GM21529 (cell line): Measurements from ENCODE around the gene PYY.
"Not testable (repeated sequence)": the region's sequence is repeated elsewhere in the genome, so short reads cannot be mapped to it uniquely, and the experiment has no call there.

Source experiments
- ATAC-seq: cut with Tn5 transposase; IDR thresholded peaks from one replicate; pipeline ENCODE4 v1.9.1; 2021; ENCODE audit not compliant: unreplicated experiment

Gene PYY

GRCh38 chr17:43979011-43979410 lies 25.3 kb upstream of the PYY start:
- ATAC-seq, result no peak

DNA sequence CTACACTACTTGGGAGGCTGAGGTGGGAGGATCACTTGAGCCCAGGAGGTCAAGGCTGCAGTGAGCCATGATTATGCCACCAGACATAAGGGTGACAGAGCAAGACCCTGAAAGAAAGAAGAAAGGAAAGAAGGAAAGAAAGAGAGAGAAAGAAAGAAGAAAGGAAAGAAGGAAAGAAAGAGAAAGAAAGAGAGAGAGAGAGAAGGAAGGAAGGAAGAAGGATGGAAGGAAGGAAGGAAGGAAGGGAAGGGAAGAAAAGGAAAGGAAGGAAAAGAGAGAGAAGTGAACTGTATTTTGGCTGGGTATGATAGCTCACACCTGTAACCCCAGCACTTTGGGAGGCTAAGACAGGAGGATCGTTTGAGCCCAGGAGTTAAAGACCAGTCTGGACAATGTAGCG lies 24.3 kb upstream of the PYY start:
- no peak for ATAC-seq

- ATAC-seq, result no peak
Observed at GRCh38 chr17:43976963-43977837, 23.5 kb upstream of the PYY start.

- ATAC-seq, result no peak
Observed at GRCh38 chr17:43975898-43976297, 22.2 kb upstream of the PYY start.

DNA sequence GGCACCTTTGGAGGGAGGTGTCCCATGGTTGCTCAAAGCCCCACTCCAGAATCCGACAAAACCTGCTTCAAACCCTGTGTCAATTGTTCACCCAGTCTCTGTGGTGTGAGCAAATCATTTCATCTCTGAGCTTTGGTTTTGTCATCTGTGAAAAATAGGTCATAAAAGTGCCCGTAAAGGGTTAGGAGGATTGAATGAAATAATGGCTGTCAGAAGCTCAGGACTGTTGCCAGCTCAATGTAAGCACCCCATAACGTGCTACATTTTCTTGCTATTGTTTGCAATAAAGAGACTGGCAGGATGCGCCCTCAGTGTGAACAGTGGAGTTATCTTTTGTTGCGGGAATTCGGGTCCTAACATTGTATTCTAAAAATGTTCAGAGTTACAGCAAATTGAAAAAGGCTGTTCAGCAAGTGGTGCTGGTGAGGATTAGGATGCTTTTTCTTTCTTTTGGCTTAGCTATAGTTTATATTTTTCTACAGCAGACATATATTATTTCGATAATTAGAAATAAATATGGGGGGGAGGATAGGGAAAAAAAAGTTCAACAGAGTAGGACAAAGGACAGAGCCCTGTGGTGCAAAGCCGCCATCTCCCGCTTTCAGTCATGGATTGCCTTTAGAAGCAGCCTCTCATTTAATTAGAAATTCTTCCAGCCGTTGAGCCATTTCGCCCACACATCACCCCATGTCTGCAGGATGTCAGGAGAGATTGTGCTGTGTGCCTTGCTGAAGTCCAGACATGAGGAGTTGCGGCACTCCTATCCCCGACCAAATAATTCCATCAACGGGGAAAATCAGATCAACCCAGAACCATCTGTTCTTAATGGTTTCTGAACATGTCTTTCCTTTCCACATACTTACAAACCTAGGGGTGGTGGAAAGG lies 20.9 kb upstream of the PYY start:
- no peak for ATAC-seq

DNA sequence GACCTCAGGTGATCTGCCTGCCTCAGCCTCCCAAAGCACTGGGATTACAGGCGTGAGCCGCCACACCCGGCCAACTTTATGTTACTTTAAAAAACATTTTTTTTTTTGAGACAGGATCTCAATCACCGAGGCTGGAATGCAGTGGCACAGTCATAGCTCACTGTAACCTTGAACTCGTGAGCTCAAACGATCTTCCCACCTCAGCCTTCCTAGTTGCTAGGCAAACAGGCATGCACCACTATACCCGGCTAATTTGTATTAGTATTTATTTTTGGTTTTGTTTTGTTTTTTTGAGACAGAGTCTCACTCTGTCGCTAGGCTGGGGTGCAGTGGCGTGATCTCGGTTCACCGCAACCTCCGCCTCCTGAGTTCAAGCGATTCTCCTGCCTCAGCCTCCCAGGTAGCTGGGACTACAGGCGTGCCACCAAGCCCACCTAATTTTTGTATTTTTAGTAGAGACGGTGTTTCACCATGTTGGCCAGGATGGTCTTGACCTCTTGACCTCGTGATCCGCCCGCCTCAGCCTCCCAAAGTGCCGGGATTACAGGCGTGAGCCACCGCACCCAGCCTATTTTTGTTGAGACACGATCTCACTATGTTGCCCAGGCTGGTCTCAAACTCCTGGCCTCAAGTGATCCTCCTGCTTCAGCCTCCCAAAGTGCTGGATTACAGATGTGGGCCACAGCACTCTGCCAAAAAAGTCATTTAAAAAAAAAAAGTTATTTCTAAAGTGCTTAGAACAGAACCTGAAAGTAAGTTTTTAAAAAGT lies 18.9 kb upstream of the PYY start:
- not testable (repeated sequence) for ATAC-seq

GRCh38 chr17:43971436-43971835 lies 17.7 kb upstream of the PYY start:
- not testable (repeated sequence) for ATAC-seq

DNA sequence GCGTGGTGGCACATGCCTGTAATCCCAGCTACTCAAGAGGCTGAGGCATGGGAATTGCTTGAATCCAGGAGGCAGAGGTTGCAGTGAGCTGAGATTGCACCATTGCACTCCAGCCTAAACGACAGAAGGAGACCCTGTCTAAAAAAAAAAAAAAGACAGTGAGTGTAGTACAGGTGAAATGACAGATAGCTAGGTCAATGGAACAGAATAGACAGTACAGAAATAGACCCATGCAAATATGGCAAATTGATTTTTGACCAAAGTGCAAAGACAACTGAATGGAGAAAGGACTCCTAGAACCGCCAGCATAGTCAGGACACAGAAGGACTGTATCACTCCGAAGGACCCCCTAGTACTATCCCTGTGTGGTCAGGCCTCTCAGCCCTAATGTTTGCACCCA lies 16.6 kb upstream of the PYY start:
- no peak for ATAC-seq

DNA sequence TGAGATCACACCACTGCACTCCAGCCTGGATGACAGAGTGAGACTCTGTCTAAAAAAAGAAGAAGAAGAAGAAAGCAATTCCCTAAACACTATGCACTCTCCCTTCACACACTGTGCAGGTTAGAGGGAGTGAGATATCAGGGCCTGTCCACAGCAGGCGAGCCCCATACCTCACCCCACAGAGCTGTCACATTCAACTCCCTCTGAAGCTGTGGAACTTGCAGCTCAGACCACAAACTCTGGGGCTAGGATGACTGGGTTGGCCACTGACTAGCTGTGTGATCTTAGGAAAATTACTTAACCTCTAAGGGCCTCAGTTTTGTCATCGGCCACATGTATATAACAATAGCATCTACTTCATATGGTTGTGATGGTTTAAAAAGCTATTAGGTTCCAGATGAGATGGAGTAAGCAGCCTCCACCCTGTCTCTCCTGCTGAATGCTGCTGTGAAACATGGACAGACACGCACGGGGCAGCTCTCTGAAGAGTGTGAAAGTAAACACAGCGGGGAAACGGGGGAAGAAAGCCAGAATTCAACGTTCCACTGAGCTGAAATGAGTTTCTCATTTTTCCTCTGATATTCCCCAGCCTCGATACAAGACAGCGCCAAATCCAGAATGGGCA lies 13.6 kb upstream of the PYY start:
- no peak for ATAC-seq

- no peak for ATAC-seq
Observed at GRCh38 chr17:43966276-43966675, 12.5 kb upstream of the PYY start.

DNA sequence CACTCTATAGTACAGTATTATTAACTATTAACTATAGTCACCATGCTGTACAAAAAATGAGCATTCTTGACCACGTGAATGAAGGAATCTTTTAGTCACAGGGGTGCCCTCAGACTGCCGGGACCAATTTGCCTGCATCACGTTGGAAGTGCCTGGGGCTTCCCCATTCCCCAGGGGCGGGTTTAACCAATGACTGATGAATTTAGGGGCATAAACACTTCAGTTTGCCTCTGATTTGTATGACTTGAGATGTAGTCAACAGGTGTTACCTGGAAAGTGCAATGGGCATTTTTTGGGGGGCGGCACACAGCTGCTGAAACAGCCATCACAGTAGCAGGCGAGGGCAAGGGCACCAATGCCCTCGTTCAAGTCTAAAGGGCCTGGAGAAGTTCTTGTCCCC lies 8.7 kb upstream of the PYY start:
- ATAC-seq, result no peak

DNA sequence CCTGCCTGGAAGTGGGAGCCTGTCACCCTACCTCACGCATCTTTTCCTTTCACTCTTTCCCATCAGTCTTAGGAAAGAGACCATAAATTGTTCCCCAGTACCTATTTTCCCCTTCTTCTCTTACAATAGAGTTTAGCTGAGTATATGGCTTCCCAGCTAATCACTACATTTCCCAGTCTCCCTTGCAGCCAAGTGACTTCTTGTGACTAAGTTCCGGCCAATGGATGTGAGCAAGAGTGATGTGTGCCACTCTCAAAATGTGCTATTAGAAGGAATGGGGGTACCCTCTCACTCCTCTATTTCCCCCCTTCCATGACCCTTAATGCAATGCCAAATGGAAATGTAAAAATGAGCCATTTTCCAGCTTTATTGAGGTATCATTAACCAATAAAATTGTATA lies 8.2 kb upstream of the PYY start:
- ATAC-seq, result no peak

DNA sequence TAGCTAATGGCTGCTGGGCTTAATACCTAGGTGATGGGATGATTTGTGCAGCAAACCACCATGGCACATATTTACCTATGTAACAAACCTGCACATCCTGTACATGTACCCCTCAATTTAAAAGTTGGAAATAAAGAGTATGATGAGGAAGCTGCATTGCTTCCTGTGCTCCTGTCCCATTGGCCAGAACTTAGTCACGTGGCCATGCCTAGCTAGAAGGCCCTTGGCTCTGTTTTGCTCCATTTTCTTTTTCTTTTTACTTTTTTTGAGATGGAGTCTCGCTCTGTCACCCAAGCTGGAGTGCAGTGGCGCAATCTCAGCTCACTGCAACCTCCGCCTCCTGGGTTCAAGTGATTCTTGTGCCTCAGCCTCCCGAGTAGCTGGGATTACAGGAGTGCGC lies 7.6 kb upstream of the PYY start:
- not testable (repeated sequence) for ATAC-seq

DNA sequence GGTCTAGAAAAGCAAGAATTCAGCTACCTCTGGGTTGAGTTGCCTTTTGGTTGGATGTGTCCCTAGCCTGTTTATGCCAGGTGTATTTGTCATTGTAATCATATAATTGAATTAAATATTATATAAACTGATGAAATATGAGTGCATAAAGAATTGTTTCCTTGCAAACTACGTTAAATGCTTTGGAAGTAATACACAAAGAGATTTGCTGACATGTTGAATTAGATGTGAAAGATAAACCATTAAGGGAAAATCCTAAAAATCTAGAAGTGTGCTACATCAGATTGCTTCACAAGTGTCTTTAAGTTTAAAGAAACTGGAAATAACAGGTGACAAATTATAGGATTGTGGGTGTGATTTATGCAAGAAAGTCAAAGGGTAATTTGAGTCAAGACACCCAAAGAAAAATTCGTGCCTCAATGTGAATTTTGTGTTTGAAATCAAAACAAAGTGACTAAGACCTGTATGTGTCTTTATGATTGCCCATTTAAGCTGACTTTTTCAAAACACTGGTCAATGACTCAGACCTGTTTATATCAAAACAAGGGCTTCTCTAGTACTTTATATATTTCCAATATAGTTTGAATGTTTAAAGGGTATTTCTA lies 5.1 kb upstream of the PYY start:
- ATAC-seq, result no peak

GRCh38 chr17:43956222-43956621 lies 2.5 kb upstream of the PYY start:
- ATAC-seq, result no peak

DNA sequence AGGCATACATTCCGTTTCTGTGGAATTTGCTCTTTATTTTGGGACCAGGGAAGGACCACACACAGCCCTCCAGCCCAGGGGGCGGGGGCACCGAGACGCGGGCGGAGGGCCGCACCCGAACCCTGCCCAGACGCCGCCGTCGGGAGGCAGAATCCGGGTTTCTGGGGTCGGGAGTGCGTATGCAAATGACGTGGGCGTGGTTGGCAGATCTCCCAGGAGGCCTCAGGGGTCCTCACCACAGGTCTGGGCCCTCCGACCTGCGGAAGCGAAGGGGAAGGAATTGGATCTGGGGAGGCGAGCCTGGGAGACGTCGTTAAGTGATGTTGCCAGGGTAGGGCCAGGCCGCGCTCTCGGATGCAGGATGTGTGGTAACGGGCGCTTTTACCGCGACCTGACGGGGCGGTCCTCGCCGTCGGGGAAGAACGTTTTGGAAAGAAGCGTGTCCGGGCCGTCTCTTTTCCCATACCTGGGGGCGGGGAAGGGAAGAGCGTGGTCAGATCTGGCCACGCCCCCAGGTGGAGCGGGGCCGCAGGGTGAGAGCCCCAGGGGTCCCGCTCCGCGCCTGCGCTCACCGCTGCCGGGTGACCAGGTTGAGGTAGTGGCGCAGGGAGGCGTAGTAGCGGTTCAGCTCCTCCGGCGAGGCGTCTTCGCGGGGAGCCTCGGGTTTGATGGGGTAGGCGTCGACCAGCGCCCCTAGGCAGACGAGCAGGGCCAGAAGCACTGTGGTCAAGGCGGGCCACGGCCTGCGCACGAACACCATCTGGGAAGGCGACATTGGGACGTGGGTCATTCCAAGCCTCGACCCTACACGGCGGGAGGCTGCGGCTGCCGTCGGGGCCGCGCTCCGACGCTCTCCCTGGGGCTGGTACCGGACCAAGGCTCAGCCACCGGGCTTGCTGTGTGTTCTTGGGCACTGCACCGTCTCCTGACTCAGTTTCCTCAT lies 745 bp downstream of the PYY start:
- ATAC-seq, result no peak

DNA sequence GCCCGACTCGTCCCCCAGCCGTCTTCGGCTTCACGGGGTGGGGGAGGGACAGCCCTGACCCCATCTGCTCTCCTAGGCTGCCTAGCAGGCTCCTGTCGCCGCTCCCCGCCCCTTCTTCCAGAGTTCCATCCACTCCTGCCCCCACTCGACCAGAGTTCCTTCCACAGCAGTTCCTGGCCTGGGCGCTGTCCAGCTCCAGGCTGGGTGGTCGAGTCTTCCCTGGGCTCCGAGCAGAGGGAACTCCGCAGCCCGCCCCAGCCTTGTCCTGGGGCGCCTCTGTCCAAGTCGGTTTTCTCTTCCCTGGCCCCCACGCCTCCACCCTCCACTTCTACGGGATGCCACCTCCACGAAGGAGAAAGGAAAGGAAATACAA lies 1.4 kb downstream of the PYY start:
- ATAC-seq, result no peak

DNA sequence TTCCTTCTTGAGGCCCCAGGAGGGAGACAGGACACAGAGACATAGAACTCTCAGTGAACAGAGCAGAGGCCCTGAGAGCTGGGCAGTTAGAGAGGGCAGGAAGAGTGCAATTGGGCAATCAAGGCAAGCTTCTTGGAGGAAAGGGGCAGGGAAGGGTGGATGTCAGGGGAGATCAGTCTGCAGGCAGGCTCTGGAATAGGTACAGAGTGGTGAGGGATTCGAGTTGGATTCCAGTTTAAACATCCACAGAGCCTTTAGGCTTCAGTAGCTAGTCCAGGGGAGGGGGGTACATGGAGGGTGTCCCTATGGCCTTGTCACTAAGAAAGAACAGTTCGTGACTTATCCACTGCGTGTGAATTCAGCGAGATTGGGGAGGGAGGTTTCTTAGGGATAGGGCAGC lies 2.0 kb downstream of the PYY start:
- no peak for ATAC-seq

- no peak for ATAC-seq
Observed at GRCh38 chr17:43950554-43950953, 3.2 kb downstream of the PYY start.
